ENCODE results near the gene ABLIM1.

DNA sequence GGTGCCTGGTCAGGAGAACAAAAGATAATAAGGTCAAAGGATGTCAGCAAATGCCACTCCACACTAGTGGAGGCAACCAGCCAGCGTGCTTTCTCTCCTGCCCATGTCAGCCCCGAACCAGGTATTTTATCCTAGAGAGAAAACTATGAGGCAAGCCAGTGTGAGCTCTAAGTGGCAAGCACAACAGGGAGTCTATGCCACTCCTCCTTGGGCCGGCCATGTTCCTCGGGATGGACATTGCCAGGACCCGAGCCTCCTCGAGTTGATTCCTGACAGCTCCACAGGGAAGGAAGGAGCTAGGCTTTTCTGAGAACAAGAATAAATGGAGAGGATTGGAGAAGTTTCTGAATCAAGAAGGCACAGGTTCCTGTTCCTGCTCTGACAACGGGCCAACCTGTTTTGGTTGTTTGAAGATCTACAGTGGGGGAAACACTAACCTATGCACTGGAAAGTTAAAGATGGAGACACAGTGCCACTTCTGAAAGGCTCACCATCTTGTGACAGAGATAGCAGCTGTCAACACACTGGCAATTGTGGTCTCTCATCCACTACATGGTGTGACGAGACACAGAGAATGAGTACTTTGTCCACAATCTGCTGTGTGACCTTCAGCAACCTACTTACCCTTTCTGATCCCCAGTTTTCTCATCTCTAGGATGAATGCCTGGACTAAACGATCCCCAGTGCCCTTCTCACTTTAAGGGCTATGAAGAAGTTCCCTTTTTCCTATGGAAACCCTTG is 28.8 kb downstream of the ABLIM1 start:
- TF ChIP-seq POLR2A (IDR thresholded peaks at IDR 0.05; ENCODE audit: low read length): no peak
- TF ChIP-seq GATA1 (IDR thresholded peaks at IDR 0.05; ENCODE audit: low read depth, low read length): no peak

Measured in erythroblast (primary cell).